ENCODE data around the gene GMNN. TPM values are rescaled to one million over a fixed set of nuclear protein-coding genes. Genes with fewer than 3 reads are reported as not detected.

The GMNN gene
- total RNA-seq, 1 donor = 9.4 TPM

- Histone ChIP-seq H3K27ac (ENCODE audit: low read depth, low read length) (peak overlapping the region; percentile 91), H3K4me1 (ENCODE audit: insufficient read depth, low read length) (peaks cover 31% of the 10 kb centered on the region), H3K9me3 (ENCODE audit: low read depth, low read length) (no peaks in the 10 kb centered on the region), H3K79me2 (ENCODE audit: insufficient read depth, low read length) (peaks cover 54% of the 10 kb centered on the region), H3K36me3 (ENCODE audit: insufficient read depth, low read length) (peaks cover 4% of the 10 kb centered on the region), H2AFZ (ENCODE audit: low read length) (no peak overlapping the region), H4K20me1 (ENCODE audit: insufficient read depth, low read length) (no peaks in the 10 kb centered on the region), H3K27me3 (ENCODE audit: insufficient read depth, low read length) (no peaks in the 10 kb centered on the region), H3K4me2 (ENCODE audit: insufficient read depth, low read length) (no peak overlapping the region), H3K4me3 (ENCODE audit: insufficient read depth, low read length) (no peak overlapping the region)
- no peak for TF ChIP-seq CTCF (IDR thresholded peaks at IDR 0.05; ENCODE audit: extremely low read depth, low read depth, low read length)
- DNase-seq (ENCODE audit: insufficient read length, low spot score, missing footprints) = no peak
Observed at GRCh38 chr6:24778121-24778520, 3.4 kb downstream of the GMNN start.

- Histone ChIP-seq H3K4me1 (ENCODE audit: insufficient read depth, low read length) (peaks cover 31% of the 10 kb centered on the region), H3K79me2 (ENCODE audit: insufficient read depth, low read length) (peaks cover 54% of the 10 kb centered on the region), H2AFZ (ENCODE audit: low read length) (no peak overlapping the region), H4K20me1 (ENCODE audit: insufficient read depth, low read length) (no peaks in the 10 kb centered on the region), H3K4me2 (ENCODE audit: insufficient read depth, low read length) (no peak overlapping the region), H3K9me3 (ENCODE audit: low read depth, low read length) (no peaks in the 10 kb centered on the region), H3K36me3 (ENCODE audit: insufficient read depth, low read length) (peaks cover 4% of the 10 kb centered on the region), H3K4me3 (ENCODE audit: insufficient read depth, low read length) (no peak overlapping the region), H3K27me3 (ENCODE audit: insufficient read depth, low read length) (no peaks in the 10 kb centered on the region), H3K27ac (ENCODE audit: low read depth, low read length) (peak overlapping the region; percentile 61)
- no peak for DNase-seq (ENCODE audit: insufficient read length, low spot score, missing footprints)
- TF ChIP-seq CTCF (IDR thresholded peaks at IDR 0.05; ENCODE audit: extremely low read depth, low read depth, low read length) = no peak
Observed at GRCh38 chr6:24778878-24779277, 4.1 kb downstream of the GMNN start.

DNA sequence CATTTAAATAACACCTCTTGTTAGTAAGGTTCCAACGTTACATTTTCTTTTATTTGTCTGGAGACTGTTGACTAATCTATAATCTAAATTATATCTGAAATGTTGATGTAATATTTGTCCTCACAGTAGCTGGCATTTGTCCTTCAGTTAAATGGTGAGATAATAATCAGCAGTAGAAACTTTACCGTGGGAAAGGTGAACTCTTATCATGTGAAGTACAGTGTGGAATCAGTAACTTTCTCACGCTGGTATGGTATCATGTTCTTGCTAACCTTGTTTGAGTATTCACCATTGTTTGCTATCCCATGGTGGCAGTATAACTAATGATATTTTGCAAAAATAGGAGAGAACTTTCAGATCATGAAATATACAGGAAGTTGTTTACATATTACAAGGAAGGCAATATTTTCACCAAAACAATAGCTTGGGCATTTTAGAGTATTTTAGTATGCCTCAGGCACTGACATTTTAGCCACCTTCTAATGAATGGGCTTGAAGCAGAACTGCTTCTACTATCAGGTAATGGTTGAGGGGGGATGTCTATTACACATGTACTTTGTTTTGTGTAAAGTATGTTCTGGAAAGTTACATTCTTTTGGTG is 4.8 kb downstream of the GMNN start:
- H3K36me3 ChIP-seq (ENCODE audit: insufficient read depth, low read length) = peaks cover 8% of the 10 kb centered on the region
- no peak overlapping the region for H3K4me3 ChIP-seq (ENCODE audit: insufficient read depth, low read length)
- no peaks in the 10 kb centered on the region for H3K9me3 ChIP-seq (ENCODE audit: low read depth, low read length)
- H3K4me1 ChIP-seq (ENCODE audit: insufficient read depth, low read length) = peaks cover 31% of the 10 kb centered on the region
- peak overlapping the region; percentile 61 for H3K27ac ChIP-seq (ENCODE audit: low read depth, low read length)
- no peak for TF ChIP-seq CTCF (IDR thresholded peaks at IDR 0.05; ENCODE audit: extremely low read depth, low read depth, low read length)
- H3K79me2 ChIP-seq (ENCODE audit: insufficient read depth, low read length) = peaks cover 54% of the 10 kb centered on the region
- no peak for DNase-seq (ENCODE audit: insufficient read length, low spot score, missing footprints)
- peak overlapping the region; percentile 20 for H3K4me2 ChIP-seq (ENCODE audit: insufficient read depth, low read length)
- H3K27me3 ChIP-seq (ENCODE audit: insufficient read depth, low read length) = no peaks in the 10 kb centered on the region
- peak overlapping the region; percentile 24 for H2AFZ ChIP-seq (ENCODE audit: low read length)
- no peaks in the 10 kb centered on the region for H4K20me1 ChIP-seq (ENCODE audit: insufficient read depth, low read length)

DNA sequence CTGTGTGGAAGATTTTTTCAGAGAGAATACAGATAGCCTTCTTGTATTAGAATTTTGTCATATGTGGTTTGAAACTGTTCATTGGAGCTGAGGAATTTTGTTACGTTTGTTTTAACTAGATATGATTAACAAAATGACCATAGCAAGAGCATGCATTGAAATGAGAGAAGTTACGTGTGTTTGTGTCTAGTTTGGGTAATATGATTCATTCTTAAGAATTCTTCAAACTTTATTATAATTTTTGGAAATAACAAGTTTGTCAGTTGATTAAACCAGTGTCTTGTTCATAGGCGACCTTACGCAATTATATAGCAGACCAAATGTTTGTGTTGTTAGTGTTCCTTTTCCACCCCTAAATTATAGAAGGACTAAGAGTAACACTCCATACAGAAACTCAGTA is 5.5 kb downstream of the GMNN start:
- peaks cover 54% of the 10 kb centered on the region for H3K79me2 ChIP-seq (ENCODE audit: insufficient read depth, low read length)
- no peak for DNase-seq (ENCODE audit: insufficient read length, low spot score, missing footprints)
- H3K4me3 ChIP-seq (ENCODE audit: insufficient read depth, low read length) = no peak overlapping the region
- peak overlapping the region; percentile 20 for H3K4me2 ChIP-seq (ENCODE audit: insufficient read depth, low read length)
- no peaks in the 10 kb centered on the region for H3K9me3 ChIP-seq (ENCODE audit: low read depth, low read length)
- peak overlapping the region; percentile 25 for H2AFZ ChIP-seq (ENCODE audit: low read length)
- no peaks in the 10 kb centered on the region for H3K27me3 ChIP-seq (ENCODE audit: insufficient read depth, low read length)
- TF ChIP-seq CTCF (IDR thresholded peaks at IDR 0.05; ENCODE audit: extremely low read depth, low read depth, low read length) = no peak
- peak overlapping the region; percentile 61 for H3K27ac ChIP-seq (ENCODE audit: low read depth, low read length)
- no peaks in the 10 kb centered on the region for H4K20me1 ChIP-seq (ENCODE audit: insufficient read depth, low read length)
- peaks cover 31% of the 10 kb centered on the region for H3K4me1 ChIP-seq (ENCODE audit: insufficient read depth, low read length)
- peaks cover 10% of the 10 kb centered on the region for H3K36me3 ChIP-seq (ENCODE audit: insufficient read depth, low read length)

All from osteoblast (primary cell).